Neural cell (in vitro differentiated cells): Measurements from ENCODE around the gene C11orf21.

Experiments
- EP300 ChIP-seq: fragments of 450-650 bp; conservative IDR thresholded peaks from 2 replicates; pipeline ENCODE4 v1.6.1; 2014; ENCODE audit warnings: antibody characterized with exemption, mild to moderate bottlenecking, moderate library complexity; ENCODE audit not compliant: poor library complexity, severe bottlenecking
- EZH2 ChIP-seq: fragments of 200-600, 300-800 bp; shearing (Covaris generic), sonication (generic); IDR thresholded peaks from 2 replicates; pipeline ENCODE4 v1.6.1; 2014; ENCODE audit warnings: antibody characterized with exemption, low read length, borderline replicate concordance, mild to moderate bottlenecking; ENCODE audit not compliant: insufficient read depth, poor library complexity, severe bottlenecking
- MXI1 ChIP-seq: fragments of 450-650 bp; conservative IDR thresholded peaks from 2 replicates; pipeline ENCODE4 v1.6.1; 2014; ENCODE audit warnings: antibody characterized with exemption, mild to moderate bottlenecking; ENCODE audit not compliant: poor library complexity, severe bottlenecking
- POLR2AphosphoS5 ChIP-seq: IDR thresholded peaks from 2 replicates; pipeline ENCODE4 v1.6.1; 2012
- RAD21 ChIP-seq: fragments of 450-650 bp; conservative IDR thresholded peaks from 2 replicates; pipeline ENCODE4 v1.6.1; 2014; ENCODE audit warnings: antibody characterized with exemption, mild to moderate bottlenecking, moderate library complexity
- TAF1 ChIP-seq: IDR thresholded peaks from 2 replicates; pipeline ENCODE4 v1.6.1; 2012; ENCODE audit warnings: low read depth
- TF ChIP-seq, protein P1 (sequence below): fragments of 450-650 bp; IDR thresholded peaks from 2 replicates; pipeline ENCODE4 v1.5.1; 2014; ENCODE audit warnings: antibody characterized with exemption, mild to moderate bottlenecking, moderate library complexity; ENCODE audit not compliant: poor library complexity, severe bottlenecking

DNA sequence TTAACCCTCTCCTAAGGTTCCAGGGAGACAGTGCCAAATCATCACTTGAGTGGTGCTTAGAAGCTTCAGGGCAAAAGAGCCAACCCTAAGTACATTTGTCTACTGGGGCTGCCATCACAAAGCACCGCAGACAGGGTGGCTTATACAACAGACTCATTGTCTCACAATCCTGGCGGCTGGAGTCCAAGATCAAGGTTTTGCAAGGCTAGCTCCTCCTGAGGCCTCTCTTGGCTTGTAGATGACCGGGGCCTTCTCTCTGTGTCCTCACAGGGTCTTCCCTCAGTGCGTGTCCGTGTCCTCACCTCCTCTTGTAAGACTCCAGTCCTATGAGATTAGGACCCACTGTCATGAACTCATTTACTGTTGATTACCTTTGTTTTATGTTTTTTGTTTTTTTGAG, 41.3 kb upstream of the C11orf21 start:
- TF ChIP-seq EP300 (no peak), EZH2 (no peak), MXI1 (no peak), TAF1 (no peak), POLR2AphosphoS5 (no peak), RAD21 (no peak)
- TF ChIP-seq, protein P1, sequence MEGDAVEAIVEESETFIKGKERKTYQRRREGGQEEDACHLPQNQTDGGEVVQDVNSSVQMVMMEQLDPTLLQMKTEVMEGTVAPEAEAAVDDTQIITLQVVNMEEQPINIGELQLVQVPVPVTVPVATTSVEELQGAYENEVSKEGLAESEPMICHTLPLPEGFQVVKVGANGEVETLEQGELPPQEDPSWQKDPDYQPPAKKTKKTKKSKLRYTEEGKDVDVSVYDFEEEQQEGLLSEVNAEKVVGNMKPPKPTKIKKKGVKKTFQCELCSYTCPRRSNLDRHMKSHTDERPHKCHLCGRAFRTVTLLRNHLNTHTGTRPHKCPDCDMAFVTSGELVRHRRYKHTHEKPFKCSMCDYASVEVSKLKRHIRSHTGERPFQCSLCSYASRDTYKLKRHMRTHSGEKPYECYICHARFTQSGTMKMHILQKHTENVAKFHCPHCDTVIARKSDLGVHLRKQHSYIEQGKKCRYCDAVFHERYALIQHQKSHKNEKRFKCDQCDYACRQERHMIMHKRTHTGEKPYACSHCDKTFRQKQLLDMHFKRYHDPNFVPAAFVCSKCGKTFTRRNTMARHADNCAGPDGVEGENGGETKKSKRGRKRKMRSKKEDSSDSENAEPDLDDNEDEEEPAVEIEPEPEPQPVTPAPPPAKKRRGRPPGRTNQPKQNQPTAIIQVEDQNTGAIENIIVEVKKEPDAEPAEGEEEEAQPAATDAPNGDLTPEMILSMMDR, result no peak
